ENCODE results near the gene TMPRSS4. TPM values are rescaled to one million over a fixed set of nuclear protein-coding genes. Genes with fewer than 3 reads are reported as not detected.
"Not testable (repeated sequence)": the region's sequence is repeated elsewhere in the genome, so short reads cannot be mapped to it uniquely, and the experiment has no call there.

The TMPRSS4 gene
- total and polyA plus RNA-seq, 2 donors (not counting 1 experiment from before 2014, with no cell fraction given) = not detected

DNA sequence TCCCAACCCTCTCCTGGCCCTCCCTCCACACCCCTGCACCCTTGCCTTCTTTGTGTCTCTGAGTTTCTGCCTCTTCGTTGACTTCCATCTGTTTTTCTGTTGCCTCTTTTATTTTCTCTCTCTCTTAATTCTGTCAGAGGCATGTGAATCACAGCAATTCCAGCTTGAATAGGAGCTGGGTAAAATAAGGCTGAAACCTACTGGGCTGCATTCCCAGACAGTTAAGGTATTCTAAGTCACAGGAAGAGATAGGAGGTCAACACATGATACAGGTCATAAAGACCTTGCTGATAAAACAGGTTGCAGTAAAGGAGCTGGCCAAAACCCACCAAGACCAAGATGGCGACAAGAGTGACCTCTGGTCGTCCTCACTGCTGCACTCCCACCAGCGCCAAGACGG, 14.2 kb upstream of the TMPRSS4 start:
- ATAC-seq (ENCODE audit: low read depth); H3K9me3 Mint-ChIP-seq (ENCODE audit: insufficient read depth); POLR2A ChIA-PET; DNase-seq; H3K27ac ChIP-seq (ENCODE audit: low read length in 2 of 2); H3K79me2 ChIP-seq (ENCODE audit: control insufficient read depth, insufficient read depth, low read length); H3K4me2 ChIP-seq (replicated peaks; ENCODE audit: low read depth, low read length, poor library complexity, severe bottlenecking); H2AFZ ChIP-seq (ENCODE audit: insufficient read depth, low read depth, low read length, poor library complexity, severe bottlenecking); H3K36me3 ChIP-seq (replicated peaks in 1 of 2; ENCODE audit: control extremely low read depth in 1 of 2, control insufficient read depth in 1 of 2, extremely low read depth in 1 of 2, insufficient read depth in 2 of 2, low read length in 1 of 2); H4K20me1 ChIP-seq (ENCODE audit: control insufficient read depth, insufficient read depth, low read length, poor library complexity, severe bottlenecking); H3K4me1 Mint-ChIP-seq; H3K4me3 Mint-ChIP-seq; H3K9ac ChIP-seq (ENCODE audit: low read length); H3K4me3 ChIP-seq (ENCODE audit: control extremely low read depth in 1 of 5, extremely low read depth in 1 of 5, insufficient read depth in 1 of 5, low read depth in 2 of 5, low read length in 4 of 5); H3K27ac Mint-ChIP-seq; intact Hi-C loops (cut with micrococcal nuclease); H3K9me3 ChIP-seq (ENCODE audit: control extremely low read depth in 1 of 3, control insufficient read depth in 2 of 3, insufficient read depth in 1 of 3, low read length in 2 of 3); H3K4me1 ChIP-seq (ENCODE audit: control insufficient read depth in 2 of 2, insufficient read depth in 2 of 2, low read length in 2 of 2): not testable (repeated sequence)
- H3K27me3 Mint-ChIP-seq = peaks cover 28% of the 10 kb centered on the region
- peaks cover 0 to 10% (median 1%) of the 10 kb centered on the region in 4 experiments for H3K27me3 ChIP-seq (replicated peaks in 1 of 4; ENCODE audit: control extremely low read depth in 1 of 4, control insufficient read depth in 3 of 4, insufficient read depth in 4 of 4, low read length in 3 of 4)
- WGBS (ENCODE audit: insufficient coverage) = no CpG with 5 or more reads among the region's 5 CpGs
- CTCF ChIA-PET = interaction anchor here (1.4 to 13.0 kb wide), 4 partner anchors 9 to 255 kb away, joined by 3 to 495 read pairs (median 6); no protein-coding TSS in a partner anchor

DNA sequence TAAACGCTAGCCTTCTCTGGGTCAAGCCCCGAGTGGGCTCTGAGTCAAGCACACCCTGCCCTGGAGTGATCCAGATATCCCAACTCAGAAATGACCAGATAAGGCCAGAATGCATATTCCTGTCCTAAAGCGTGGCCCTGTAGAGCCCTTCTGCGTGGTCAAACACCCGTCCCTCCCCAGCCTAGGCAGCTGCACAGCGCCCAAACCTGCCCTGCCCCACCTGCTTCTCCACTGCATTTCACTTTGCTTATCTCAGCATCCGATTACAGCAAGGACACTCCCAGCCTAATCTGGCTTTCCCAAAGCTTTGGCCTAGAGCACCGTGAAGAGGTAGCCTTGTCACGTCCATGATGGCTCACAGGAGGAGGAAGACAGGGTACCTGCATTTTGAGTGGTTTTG, 11.9 kb upstream of the TMPRSS4 start:
- no peak for ATAC-seq (ENCODE audit: low read depth)
- H3K79me2 ChIP-seq (ENCODE audit: control insufficient read depth, insufficient read depth, low read length) = no peaks in the 10 kb centered on the region
- no peak for DNase-seq
- Mint-ChIP-seq H3K4me3 (no peak overlapping the region), H3K27me3 (peaks cover 28% of the 10 kb centered on the region), H3K9me3 (ENCODE audit: insufficient read depth) (no peaks in the 10 kb centered on the region), H3K4me1 (no peaks in the 10 kb centered on the region), H3K27ac (no peak overlapping the region)
- H3K9ac ChIP-seq (ENCODE audit: low read length) = no peak overlapping the region
- WGBS (ENCODE audit: insufficient coverage) = 98% methylated on average over 9 of the region's 9 CpGs
- no peak overlapping the region for H3K4me3 ChIP-seq (ENCODE audit: control extremely low read depth in 1 of 5, extremely low read depth in 1 of 5, insufficient read depth in 1 of 5, low read depth in 2 of 5, low read length in 4 of 5)
- no peak overlapping the region for H3K27ac ChIP-seq (ENCODE audit: low read length in 2 of 2)
- no peak overlapping the region for H2AFZ ChIP-seq (ENCODE audit: insufficient read depth, low read depth, low read length, poor library complexity, severe bottlenecking)
- H3K9me3 ChIP-seq (ENCODE audit: control extremely low read depth in 1 of 3, control insufficient read depth in 2 of 3, insufficient read depth in 1 of 3, low read length in 2 of 3) = no peaks in the 10 kb centered on the region
- ChIA-PET POLR2A (no interaction called here), CTCF (interaction anchor here (1.1 kb wide), 1 partner anchor 12 kb away, joined by 5 read pairs; no protein-coding TSS in a partner anchor)
- intact Hi-C loops (cut with micrococcal nuclease) = no loop called here
- no peaks in the 10 kb centered on the region for H4K20me1 ChIP-seq (ENCODE audit: control insufficient read depth, insufficient read depth, low read length, poor library complexity, severe bottlenecking)
- H3K36me3 ChIP-seq (replicated peaks in 1 of 2; ENCODE audit: control extremely low read depth in 1 of 2, control insufficient read depth in 1 of 2, extremely low read depth in 1 of 2, insufficient read depth in 2 of 2, low read length in 1 of 2) = no peaks in the 10 kb centered on the region
- TF ChIP-seq EZH2 (IDR thresholded peaks at IDR 0.05; ENCODE audit: borderline replicate concordance, insufficient read depth, low read depth, low read length, poor library complexity, severe bottlenecking) = no peak
- TF ChIP-seq, protein P1, sequence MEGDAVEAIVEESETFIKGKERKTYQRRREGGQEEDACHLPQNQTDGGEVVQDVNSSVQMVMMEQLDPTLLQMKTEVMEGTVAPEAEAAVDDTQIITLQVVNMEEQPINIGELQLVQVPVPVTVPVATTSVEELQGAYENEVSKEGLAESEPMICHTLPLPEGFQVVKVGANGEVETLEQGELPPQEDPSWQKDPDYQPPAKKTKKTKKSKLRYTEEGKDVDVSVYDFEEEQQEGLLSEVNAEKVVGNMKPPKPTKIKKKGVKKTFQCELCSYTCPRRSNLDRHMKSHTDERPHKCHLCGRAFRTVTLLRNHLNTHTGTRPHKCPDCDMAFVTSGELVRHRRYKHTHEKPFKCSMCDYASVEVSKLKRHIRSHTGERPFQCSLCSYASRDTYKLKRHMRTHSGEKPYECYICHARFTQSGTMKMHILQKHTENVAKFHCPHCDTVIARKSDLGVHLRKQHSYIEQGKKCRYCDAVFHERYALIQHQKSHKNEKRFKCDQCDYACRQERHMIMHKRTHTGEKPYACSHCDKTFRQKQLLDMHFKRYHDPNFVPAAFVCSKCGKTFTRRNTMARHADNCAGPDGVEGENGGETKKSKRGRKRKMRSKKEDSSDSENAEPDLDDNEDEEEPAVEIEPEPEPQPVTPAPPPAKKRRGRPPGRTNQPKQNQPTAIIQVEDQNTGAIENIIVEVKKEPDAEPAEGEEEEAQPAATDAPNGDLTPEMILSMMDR (IDR thresholded peaks at IDR 0.05) = no peak
- H3K4me1 ChIP-seq (ENCODE audit: control insufficient read depth in 2 of 2, insufficient read depth in 2 of 2, low read length in 2 of 2) = no peaks in the 10 kb centered on the region
- no peak overlapping the region for H3K4me2 ChIP-seq (replicated peaks; ENCODE audit: low read depth, low read length, poor library complexity, severe bottlenecking)
- peaks cover 0 to 3% (median 1%) of the 10 kb centered on the region in 4 experiments for H3K27me3 ChIP-seq (replicated peaks in 1 of 4; ENCODE audit: control extremely low read depth in 1 of 4, control insufficient read depth in 3 of 4, insufficient read depth in 4 of 4, low read length in 3 of 4)

Data from B cell (primary cell).